Ammon's horn (tissue), 1 donor: ENCODE data around the gene LRRC23.
A peak's percentile ranks its signal among the peaks of the same experiment; 100 is the strongest.
"Not testable (repeated sequence)": the region's sequence is repeated elsewhere in the genome, so short reads cannot be mapped to it uniquely, and the experiment has no call there.

Experiments
- DNase-seq: peaks from one replicate; pipeline ENCODE4 v3.0.0-alpha.2; 2016; ENCODE audit warnings: low spot score

LRRC23 gene

GRCh38 chr12:6902448-6902847, 2.2 kb upstream of the LRRC23 start:
- no peak for DNase-seq

GRCh38 chr12:6903722-6904121, 900 bp upstream of the LRRC23 start:
- no peak for DNase-seq

DNA sequence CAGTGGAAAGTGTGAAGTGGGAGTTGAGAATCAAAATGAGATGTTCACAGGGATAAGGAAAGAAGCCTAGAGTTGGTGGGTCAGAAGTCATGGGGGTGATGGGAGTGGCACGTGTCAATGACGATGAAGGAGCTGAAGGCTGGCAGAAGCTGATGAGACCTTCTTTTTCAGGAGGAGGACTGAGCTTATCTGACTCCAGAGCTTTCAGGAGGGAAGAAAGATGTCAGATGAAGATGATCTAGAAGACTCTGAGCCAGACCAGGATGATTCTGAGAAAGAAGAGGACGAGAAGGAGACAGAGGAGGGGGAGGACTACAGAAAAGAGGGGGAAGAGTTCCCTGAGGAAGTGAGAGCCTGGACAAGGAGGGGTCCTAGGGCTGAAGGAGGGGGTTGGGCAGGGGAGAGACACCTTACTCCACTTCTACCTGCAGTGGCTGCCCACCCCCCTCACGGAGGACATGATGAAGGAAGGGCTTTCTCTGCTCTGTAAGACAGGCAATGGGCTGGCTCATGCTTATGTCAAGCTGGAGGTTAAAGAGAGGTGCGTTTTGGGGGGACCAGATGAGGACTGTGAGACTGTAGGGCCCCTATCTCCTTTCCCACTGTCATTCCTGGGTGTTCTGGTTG, 905 bp downstream of the LRRC23 start:
- DNase-seq, result no peak

- not testable (repeated sequence) for DNase-seq
Measured at GRCh38 chr12:6908141-6908540, 3.5 kb downstream of the LRRC23 start.

DNA sequence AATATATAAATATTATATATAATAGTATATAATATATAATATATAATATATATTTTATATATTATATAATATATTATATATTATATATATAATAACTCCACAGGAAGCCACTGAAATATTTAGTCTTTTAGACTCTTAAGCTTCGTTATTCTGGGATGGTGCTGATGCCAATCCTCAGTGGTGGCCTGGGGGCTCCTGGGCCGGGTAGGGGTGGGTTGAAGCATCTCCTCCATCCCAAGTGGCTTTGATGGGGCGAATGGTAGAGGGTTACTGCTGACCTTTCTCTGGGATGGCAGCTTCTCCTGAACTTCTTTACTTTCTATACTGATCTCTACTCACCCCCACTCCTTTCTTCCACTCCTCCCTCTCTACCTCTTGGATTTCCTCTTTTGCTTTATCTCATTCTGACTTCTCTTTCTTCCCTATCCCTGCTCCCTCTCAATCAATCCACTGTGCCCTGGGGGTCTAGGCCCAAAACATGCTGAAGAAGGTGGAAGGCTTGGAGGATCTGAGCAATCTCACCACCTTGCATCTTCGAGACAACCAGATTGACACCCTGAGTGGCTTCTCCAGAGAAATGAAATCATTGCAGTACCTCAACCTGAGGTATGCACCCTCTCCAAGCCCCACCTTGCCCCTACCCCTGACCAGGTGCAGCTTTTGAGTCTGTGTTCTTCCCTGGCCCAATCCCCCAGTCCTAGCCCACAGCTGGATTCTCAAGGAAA, 5.0 kb downstream of the LRRC23 start:
- DNase-seq, result no peak

DNA sequence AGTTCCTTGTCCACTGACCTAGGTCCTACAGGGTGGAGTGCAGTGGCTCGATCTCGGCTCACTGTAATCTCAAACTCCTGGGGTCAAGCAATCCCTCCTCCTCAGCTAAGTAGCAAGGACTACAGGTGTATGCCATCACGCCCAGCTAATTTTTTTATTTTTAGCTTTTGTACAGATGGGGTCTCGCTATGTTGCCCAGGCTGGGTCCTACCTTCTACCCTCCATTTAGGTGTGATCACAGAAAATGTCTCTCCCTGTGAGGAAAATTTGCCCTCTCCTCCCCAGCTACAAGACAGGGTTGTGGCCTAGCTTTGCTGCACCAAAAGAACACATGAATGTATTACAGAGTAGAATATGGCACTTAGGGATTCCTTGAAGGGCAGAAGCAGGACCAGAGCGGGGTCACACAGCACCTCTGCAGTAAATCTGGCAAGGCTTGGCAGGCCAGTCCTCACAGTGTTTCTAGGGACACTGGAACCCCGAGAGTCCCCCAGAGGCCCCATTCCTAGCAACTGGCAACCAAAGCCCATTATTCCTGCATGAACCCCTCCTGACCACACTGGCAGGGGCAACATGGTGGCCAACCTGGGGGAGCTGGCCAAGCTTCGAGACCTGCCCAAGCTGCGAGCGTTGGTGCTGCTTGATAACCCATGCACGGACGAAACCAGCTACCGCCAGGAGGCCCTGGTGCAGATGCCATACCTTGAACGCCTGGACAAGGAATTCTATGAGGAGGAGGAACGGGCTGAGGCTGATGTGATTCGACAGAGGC, 7.7 kb downstream of the LRRC23 start:
- DNase-seq, result no peak

- peak; percentile 90 for DNase-seq
Measured at GRCh38 chr12:6914246-6914946, 9.8 kb downstream of the LRRC23 start, which contains the start of gene ENO2. TSS of gene ENO2 (plus strand) at chr12:6914580. CDS start at chr12:6915833, 1,253 bp downstream.

DNA sequence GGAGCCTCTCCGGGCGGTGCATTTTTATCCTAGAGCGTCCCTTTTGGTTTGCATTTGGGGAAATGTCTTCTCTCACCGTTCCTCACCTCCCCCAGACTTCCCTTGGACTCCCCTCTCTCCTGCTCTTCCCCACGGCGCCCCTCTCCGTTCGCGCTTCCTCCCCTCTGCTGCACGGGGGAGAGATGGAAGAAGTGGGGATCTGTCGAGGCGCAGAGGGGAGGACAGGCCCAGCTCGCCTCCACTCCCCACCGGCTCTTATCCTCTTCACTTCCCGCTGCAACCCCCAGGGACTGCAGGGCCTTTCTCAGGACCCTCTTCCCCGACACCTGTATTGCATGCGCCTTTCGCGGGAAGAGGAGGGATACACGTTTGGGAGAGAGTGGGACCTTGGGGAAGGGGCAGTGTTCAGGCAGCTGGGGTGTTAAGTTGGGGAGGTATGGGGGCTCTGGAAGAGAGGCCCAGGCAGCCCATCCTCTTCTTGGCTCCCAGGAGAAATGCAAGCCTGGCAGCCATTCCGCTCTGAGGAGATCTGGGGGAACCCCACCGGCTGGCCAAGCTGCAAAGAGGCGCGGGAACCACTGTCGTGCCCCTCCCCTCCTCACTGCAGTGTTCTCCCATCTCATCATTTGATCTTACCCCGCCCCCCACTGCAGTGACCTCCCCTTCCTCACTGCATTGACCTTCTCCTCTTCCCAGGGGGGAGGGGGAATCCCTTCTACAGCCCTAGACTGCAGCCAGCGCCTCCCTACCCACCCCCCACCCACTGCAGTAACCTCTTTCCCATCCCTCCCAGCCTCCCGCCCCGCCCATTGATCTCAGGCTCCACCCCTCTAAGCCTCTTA, 10.5 kb downstream of the LRRC23 start:
- peak; percentile 27 for DNase-seq

GRCh38 chr12:6915789-6916285, 11.2 kb downstream of the LRRC23 start:
- DNase-seq, result no peak

DNA sequence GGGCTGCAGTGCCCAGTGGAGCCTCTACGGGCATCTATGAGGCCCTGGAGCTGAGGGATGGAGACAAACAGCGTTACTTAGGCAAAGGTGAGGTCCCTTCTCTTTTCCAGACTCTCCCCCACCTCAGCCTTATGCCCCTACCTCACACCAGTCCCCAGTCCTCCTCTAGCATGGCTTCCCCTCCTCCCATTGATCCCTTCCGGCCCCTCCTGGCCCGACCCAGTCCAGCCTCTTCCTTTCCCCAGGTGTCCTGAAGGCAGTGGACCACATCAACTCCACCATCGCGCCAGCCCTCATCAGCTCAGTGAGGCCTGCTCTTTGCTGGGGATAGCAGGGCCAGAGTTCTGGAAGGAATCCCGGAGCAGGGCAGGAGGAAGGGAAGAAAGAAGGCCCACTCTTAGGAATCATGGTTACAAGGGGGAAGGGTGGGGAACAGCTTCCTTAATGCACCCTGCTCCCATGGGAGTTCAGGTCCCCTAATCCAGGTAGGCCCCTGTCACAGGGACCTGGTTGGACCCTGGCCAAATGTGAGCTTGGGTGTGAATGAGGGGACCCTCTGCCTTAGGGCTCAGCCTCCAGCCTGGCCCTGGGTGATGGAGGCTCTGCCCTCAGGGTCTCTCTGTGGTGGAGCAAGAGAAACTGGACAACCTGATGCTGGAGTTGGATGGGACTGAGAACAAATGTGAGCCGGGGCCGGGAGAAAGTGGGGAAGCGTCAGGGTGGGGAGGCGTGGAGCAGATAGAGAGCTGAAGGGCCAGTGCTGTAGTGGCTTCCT, 12.0 kb downstream of the LRRC23 start:
- no peak for DNase-seq

- no peak for DNase-seq
Measured at GRCh38 chr12:6917491-6918231, 13.0 kb downstream of the LRRC23 start.

DNA sequence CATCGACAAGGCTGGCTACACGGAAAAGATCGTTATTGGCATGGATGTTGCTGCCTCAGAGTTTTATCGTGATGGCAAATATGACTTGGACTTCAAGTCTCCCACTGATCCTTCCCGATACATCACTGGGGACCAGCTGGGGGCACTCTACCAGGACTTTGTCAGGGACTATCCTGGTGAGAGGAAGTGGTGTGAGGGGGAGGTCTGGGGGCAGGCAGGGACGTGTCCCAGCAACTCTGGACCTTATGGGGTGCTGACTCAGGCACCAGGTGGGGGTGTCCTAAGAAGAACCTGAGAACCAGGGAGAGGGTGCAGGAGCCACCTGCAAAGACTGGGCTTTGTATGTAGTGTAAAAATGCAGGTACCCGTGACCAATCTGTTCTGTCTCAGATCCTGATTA, 15.0 kb downstream of the LRRC23 start:
- no peak for DNase-seq

- no peak for DNase-seq
Measured at GRCh38 chr12:6921539-6921938, 16.9 kb downstream of the LRRC23 start.

GRCh38 chr12:6921996-6922946, 17.6 kb downstream of the LRRC23 start:
- peak; percentile 40 for DNase-seq

DNA sequence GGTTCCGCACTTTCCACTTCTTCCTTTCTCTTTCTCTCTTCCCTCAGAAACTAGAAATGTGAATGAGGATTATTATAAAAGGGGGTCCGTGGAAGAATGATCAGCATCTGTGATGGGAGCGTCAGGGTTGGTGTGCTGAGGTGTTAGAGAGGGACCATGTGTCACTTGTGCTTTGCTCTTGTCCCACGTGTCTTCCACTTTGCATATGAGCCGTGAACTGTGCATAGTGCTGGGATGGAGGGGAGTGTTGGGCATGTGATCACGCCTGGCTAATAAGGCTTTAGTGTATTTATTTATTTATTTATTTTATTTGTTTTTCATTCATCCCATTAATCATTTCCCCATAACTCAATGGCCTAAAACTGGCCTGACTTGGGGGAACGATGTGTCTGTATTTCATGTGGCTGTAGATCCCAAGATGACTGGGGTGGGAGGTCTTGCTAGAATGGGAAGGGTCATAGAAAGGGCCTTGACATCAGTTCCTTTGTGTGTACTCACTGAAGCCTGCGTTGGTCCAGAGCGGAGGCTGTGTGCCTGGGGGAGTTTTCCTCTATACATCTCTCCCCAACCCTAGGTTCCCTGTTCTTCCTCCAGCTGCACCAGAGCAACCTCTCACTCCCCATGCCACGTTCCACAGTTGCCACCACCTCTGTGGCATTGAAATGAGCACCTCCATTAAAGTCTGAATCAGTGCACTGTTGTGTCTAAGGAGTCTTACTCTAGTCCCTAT, 18.5 kb downstream of the LRRC23 start:
- DNase-seq, result no peak

GRCh38 chr12:6923851-6924250, 19.2 kb downstream of the LRRC23 start:
- no peak for DNase-seq

DNA sequence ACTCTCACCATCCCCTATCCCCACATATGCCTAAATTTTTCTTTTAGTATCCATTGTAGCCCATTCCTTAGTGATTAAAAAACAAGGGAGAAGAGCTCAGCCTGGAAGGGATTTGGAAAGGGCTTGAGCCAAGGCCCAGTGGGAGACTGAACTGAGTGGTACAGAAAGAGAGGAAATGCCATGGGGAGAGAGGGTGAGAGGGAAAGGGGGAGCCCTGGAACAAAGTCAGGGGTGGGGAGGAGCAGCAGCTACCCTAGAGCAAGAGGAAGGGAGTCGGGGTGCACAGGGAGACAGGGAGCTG, 20.6 kb downstream of the LRRC23 start:
- no peak for DNase-seq
